NCI-H748 (cell line): ENCODE data around the gene XAF1.
"Not testable (repeated sequence)": the region's sequence is repeated elsewhere in the genome, so short reads cannot be mapped to it uniquely, and the experiment has no call there.

ENCODE experiments used
- DNase-seq: peaks from one replicate; lab custom pipeline; 2025; ENCODE audit not compliant: unreplicated experiment; lab: John Stamatoyannopoulos, UW

XAF1 gene, protein sequence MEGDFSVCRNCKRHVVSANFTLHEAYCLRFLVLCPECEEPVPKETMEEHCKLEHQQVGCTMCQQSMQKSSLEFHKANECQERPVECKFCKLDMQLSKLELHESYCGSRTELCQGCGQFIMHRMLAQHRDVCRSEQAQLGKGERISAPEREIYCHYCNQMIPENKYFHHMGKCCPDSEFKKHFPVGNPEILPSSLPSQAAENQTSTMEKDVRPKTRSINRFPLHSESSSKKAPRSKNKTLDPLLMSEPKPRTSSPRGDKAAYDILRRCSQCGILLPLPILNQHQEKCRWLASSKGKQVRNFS

GRCh38 chr17:6755731-6756184 lies at the start of gene XAF1:
XAF1 (plus strand) TSS chr17:6756046; CDS start chr17:6756079, 33 bp downstream.
- DNase-seq: no peak

DNA sequence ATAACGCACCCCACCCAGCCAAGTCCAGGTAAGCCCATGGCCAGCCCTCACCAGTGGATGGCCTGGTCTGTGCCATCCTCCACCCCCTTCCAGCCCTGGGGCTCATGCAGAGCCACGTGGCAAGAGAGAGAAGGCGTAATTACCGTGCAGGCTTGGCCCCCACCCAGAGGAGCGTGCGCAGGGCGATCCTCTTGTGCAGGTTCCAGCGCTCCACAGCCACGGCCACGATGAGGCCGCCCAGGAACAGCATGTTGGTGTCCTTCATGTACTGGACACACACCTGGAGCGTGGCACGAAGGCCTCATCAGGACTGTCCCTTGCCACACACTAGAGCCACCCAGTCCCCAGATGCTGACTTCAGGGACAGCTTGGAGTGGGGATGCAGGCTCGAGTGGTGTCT lies 49.3 kb upstream of the XAF1 start:
- DNase-seq: no peak

DNA sequence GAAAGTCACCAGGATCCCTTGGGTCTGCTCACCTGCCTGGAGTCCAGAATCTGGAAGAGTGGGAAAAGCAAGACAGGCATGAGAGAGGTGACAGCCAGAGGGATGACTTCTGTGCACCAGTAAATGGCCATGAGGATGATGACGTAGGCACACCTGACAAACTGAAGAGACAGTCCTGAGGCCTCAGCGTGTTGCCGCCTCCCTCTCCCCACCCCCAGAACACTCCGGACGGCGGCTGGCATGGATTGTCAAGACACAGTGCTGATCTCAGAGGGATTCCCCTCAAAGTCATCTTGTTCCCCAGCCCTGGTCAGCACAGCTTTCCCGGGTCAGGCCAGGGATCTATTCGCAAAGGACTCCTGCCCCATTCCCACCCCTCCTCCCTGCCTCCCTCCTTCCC lies 48.9 kb upstream of the XAF1 start:
- no peak for DNase-seq

DNA sequence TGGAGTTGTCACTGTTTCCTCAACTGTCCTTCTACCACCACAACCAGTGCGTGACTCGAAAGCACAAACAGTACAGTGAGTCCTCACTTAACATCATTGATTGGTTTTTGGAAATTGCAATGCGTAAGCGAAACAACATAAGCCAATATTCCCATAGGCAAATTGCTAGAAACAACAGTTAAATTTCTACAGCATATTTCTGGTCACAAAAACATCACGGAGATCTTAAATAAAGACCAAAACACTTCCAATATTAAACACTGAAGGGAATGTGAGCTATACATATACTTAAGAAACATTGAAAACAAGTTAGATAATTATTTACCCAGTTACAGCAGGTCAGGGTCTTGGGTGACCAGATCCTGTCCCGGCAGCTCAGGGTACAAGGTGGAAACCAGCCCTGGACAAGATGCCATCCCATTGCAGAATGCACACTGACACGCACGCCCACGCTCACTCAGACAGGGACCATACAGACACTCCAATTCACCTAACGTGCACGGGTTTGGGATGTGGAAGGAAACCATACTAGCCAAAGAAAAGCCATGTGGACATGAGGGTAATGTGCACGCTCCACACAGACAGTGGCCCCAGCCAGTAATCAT lies 47.4 kb upstream of the XAF1 start:
- DNase-seq: no peak

- DNase-seq: no peak
Observed at GRCh38 chr17:6710317-6710716, 45.5 kb upstream of the XAF1 start.

GRCh38 chr17:6711081-6711674 lies 44.7 kb upstream of the XAF1 start:
- no peak for DNase-seq

GRCh38 chr17:6711681-6712057 lies 44.2 kb upstream of the XAF1 start:
- no peak for DNase-seq

- no peak for DNase-seq
Observed at GRCh38 chr17:6712058-6712853, 43.6 kb upstream of the XAF1 start.

- DNase-seq: no peak
Observed at GRCh38 chr17:6712854-6713129, 43.1 kb upstream of the XAF1 start.

- peak; percentile 27 for DNase-seq
Observed at GRCh38 chr17:6713130-6713917, 42.5 kb upstream of the XAF1 start, which contains the start of gene SLC13A5. SLC13A5 (minus strand) TSS chr17:6713369; CDS start chr17:6713333, 36 bp downstream.

- DNase-seq: no peak
Observed at GRCh38 chr17:6713918-6714271, 42.0 kb upstream of the XAF1 start.

- DNase-seq: no peak
Observed at GRCh38 chr17:6714315-6714874, 41.5 kb upstream of the XAF1 start.

- no peak for DNase-seq
Observed at GRCh38 chr17:6716736-6717135, 39.1 kb upstream of the XAF1 start.

- no peak for DNase-seq
Observed at GRCh38 chr17:6721744-6722143, 34.1 kb upstream of the XAF1 start.

- DNase-seq: no peak
Observed at GRCh38 chr17:6724009-6724408, 31.8 kb upstream of the XAF1 start.

GRCh38 chr17:6729531-6729930 lies 26.3 kb upstream of the XAF1 start:
- DNase-seq: no peak

DNA sequence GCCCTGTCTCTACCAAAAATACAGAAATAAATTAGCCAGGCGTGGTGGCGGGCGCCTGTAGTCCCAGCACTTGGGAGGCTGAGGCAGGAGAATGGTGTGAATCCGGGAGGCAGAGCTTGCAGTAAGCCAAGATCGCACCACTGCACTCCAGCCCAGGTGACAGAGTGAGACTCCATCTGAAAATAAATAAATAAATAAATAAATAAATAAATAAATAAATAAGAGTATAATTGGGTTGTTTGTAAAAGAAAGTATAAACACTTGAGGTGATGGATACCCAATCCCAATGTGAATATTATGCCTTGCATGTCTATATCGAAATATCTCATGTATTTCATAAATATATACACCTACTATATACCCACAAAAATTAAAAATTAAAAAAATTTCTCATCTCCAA lies 9.2 kb upstream of the XAF1 start:
- not testable (repeated sequence) for DNase-seq

DNA sequence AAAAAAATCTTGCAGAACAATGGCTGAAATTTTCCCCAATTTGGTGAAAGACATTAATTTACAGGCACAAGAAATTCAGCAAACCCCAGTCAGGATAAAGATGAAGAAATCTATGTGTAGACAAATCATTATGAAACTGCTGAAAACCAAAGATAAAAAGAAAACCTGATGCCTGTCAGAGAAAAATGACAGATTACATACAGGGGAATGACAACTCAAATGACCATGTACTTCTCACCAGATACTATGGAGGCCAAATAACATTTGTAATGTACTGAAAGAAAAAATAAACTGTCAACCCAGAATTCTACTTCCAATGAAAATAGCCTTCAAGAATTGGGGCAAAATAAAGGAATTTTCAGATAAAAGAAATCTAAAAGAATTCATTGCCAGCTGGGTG lies 7.2 kb upstream of the XAF1 start:
- DNase-seq: no peak

DNA sequence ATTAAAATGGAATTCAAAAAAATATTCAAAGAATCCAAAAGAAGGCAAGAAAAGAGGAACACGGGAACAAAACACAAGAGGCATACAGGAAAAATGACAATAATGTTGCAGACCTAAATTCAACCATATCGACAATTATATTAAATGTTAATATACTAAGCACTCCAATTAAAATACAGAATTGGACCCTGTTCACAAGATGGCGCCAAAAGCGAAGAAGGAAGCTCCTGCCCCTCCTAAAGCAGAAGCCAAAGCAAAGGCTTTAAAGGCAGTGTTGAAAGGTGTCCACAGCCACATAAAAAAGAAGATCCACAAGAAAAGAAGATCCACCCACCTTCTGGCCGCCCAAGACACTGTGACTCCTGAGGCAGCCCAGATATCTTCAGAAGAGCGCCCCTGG lies 6.3 kb upstream of the XAF1 start:
- DNase-seq: no peak

- DNase-seq: no peak
Observed at GRCh38 chr17:6752068-6752909, 3.6 kb upstream of the XAF1 start.
